Measurements from ENCODE around the gene DCC.

Gene DCC

DNA sequence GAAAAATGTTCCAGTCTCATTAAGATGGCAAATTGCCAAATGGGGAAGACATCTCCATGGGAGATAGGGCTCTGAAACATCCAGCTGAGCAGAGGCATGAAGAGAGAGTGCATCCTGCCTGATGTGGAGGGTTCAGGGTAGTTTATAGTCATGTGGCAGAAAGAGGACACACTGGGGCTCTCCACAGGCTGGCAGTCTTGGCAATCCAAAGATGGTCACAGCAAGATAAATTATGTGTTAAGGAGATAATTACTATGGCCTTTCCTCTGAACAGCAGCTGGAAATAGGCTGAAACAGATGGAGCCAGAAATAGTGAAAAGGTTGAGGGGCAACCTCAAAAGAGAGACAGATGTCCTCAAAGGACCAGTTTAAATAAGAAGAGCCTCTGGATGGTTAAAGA is 97.2 kb downstream of the DCC start:
- Histone ChIP-seq H3K9me3 (ENCODE audit: control insufficient read depth, low read length) (no peaks in the 10 kb centered on the region), H3K4me1 (ENCODE audit: control insufficient read depth, insufficient read depth, low read length) (peaks cover 6% of the 10 kb centered on the region), H3K9ac (ENCODE audit: low read length) (no peak overlapping the region), H3K36me3 (ENCODE audit: control insufficient read depth, insufficient read depth, low read length) (no peaks in the 10 kb centered on the region), H3K4me3 (ENCODE audit: low read length) (no peak overlapping the region), H3K27me3 (ENCODE audit: control insufficient read depth, insufficient read depth, low read length) (peaks cover 6% of the 10 kb centered on the region)

GRCh38 chr18:52439457-52439856 is 99.5 kb downstream of the DCC start:
- Histone ChIP-seq H3K4me3 (ENCODE audit: low read length) (no peak overlapping the region), H3K4me1 (ENCODE audit: control insufficient read depth, insufficient read depth, low read length) (peaks cover 6% of the 10 kb centered on the region), H3K9me3 (ENCODE audit: control insufficient read depth, low read length) (no peaks in the 10 kb centered on the region), H3K27me3 (ENCODE audit: control insufficient read depth, insufficient read depth, low read length) (peaks cover 6% of the 10 kb centered on the region), H3K36me3 (ENCODE audit: control insufficient read depth, insufficient read depth, low read length) (no peaks in the 10 kb centered on the region), H3K9ac (ENCODE audit: low read length) (no peak overlapping the region)

GRCh38 chr18:52441794-52442193 is 101.8 kb downstream of the DCC start:
- H3K36me3 ChIP-seq (ENCODE audit: control insufficient read depth, insufficient read depth, low read length) = no peaks in the 10 kb centered on the region
- peaks cover 6% of the 10 kb centered on the region for H3K4me1 ChIP-seq (ENCODE audit: control insufficient read depth, insufficient read depth, low read length)
- no peak overlapping the region for H3K4me3 ChIP-seq (ENCODE audit: low read length)
- no peak overlapping the region for H3K9ac ChIP-seq (ENCODE audit: low read length)
- H3K27me3 ChIP-seq (ENCODE audit: control insufficient read depth, insufficient read depth, low read length) = no peaks in the 10 kb centered on the region
- no peaks in the 10 kb centered on the region for H3K9me3 ChIP-seq (ENCODE audit: control insufficient read depth, low read length)

GRCh38 chr18:52442686-52443085 is 102.7 kb downstream of the DCC start:
- Histone ChIP-seq H3K4me1 (ENCODE audit: control insufficient read depth, insufficient read depth, low read length) (peaks cover 6% of the 10 kb centered on the region), H3K27me3 (ENCODE audit: control insufficient read depth, insufficient read depth, low read length) (no peaks in the 10 kb centered on the region), H3K9me3 (ENCODE audit: control insufficient read depth, low read length) (no peaks in the 10 kb centered on the region), H3K9ac (ENCODE audit: low read length) (no peak overlapping the region), H3K4me3 (ENCODE audit: low read length) (no peak overlapping the region), H3K36me3 (ENCODE audit: control insufficient read depth, insufficient read depth, low read length) (no peaks in the 10 kb centered on the region)

- H3K27me3 ChIP-seq (ENCODE audit: control insufficient read depth, insufficient read depth, low read length) = no peaks in the 10 kb centered on the region
- H3K4me1 ChIP-seq (ENCODE audit: control insufficient read depth, insufficient read depth, low read length) = no peaks in the 10 kb centered on the region
- H3K9ac ChIP-seq (ENCODE audit: low read length) = no peak overlapping the region
- H3K36me3 ChIP-seq (ENCODE audit: control insufficient read depth, insufficient read depth, low read length) = no peaks in the 10 kb centered on the region
- H3K9me3 ChIP-seq (ENCODE audit: control insufficient read depth, low read length) = no peaks in the 10 kb centered on the region
- H3K4me3 ChIP-seq (ENCODE audit: low read length) = no peak overlapping the region
Measured at GRCh38 chr18:52451256-52451655, 111.3 kb downstream of the DCC start.

GRCh38 chr18:52451851-52452250 is 111.9 kb downstream of the DCC start:
- no peak overlapping the region for H3K9ac ChIP-seq (ENCODE audit: low read length)
- no peak overlapping the region for H3K4me3 ChIP-seq (ENCODE audit: low read length)
- H3K27me3 ChIP-seq (ENCODE audit: control insufficient read depth, insufficient read depth, low read length) = no peaks in the 10 kb centered on the region
- no peaks in the 10 kb centered on the region for H3K4me1 ChIP-seq (ENCODE audit: control insufficient read depth, insufficient read depth, low read length)
- no peaks in the 10 kb centered on the region for H3K36me3 ChIP-seq (ENCODE audit: control insufficient read depth, insufficient read depth, low read length)
- no peaks in the 10 kb centered on the region for H3K9me3 ChIP-seq (ENCODE audit: control insufficient read depth, low read length)

- H3K9me3 ChIP-seq (ENCODE audit: control insufficient read depth, low read length) = no peaks in the 10 kb centered on the region
- H3K27me3 ChIP-seq (ENCODE audit: control insufficient read depth, insufficient read depth, low read length) = no peaks in the 10 kb centered on the region
- H3K4me1 ChIP-seq (ENCODE audit: control insufficient read depth, insufficient read depth, low read length) = no peaks in the 10 kb centered on the region
- no peak overlapping the region for H3K4me3 ChIP-seq (ENCODE audit: low read length)
- no peaks in the 10 kb centered on the region for H3K36me3 ChIP-seq (ENCODE audit: control insufficient read depth, insufficient read depth, low read length)
- H3K9ac ChIP-seq (ENCODE audit: low read length) = no peak overlapping the region
Measured at GRCh38 chr18:52452427-52452826, 112.4 kb downstream of the DCC start.

GRCh38 chr18:52459890-52460289 is 119.9 kb downstream of the DCC start:
- H3K4me1 ChIP-seq (ENCODE audit: control insufficient read depth, insufficient read depth, low read length) = no peaks in the 10 kb centered on the region
- no peak overlapping the region for H3K9ac ChIP-seq (ENCODE audit: low read length)
- no peaks in the 10 kb centered on the region for H3K27me3 ChIP-seq (ENCODE audit: control insufficient read depth, insufficient read depth, low read length)
- H3K4me3 ChIP-seq (ENCODE audit: low read length) = no peak overlapping the region
- H3K36me3 ChIP-seq (ENCODE audit: control insufficient read depth, insufficient read depth, low read length) = no peaks in the 10 kb centered on the region
- H3K9me3 ChIP-seq (ENCODE audit: control insufficient read depth, low read length) = no peaks in the 10 kb centered on the region

DNA sequence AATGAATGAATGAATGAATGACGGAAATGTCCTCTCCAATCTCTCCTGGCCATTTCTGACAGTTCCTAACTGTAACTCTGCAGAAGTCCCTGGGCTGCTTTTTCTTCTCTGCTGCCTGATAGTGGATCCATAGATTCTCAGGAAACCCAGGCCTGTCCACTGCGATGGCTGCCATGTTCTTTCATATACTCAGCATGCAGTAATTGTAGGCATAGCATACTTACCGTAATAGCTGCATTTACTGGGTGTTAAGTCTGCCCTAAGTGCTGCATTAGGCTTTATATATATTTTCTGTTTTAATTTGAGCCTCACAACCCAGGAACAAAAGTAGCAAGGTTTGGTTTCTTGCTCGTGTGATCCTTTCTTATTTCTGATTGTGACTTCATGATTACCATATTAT is 122.9 kb downstream of the DCC start:
- no peak overlapping the region for H3K4me3 ChIP-seq (ENCODE audit: low read length)
- H3K9me3 ChIP-seq (ENCODE audit: control insufficient read depth, low read length) = no peaks in the 10 kb centered on the region
- H3K9ac ChIP-seq (ENCODE audit: low read length) = no peak overlapping the region
- H3K4me1 ChIP-seq (ENCODE audit: control insufficient read depth, insufficient read depth, low read length) = no peaks in the 10 kb centered on the region
- no peaks in the 10 kb centered on the region for H3K27me3 ChIP-seq (ENCODE audit: control insufficient read depth, insufficient read depth, low read length)
- no peaks in the 10 kb centered on the region for H3K36me3 ChIP-seq (ENCODE audit: control insufficient read depth, insufficient read depth, low read length)

- H3K4me3 ChIP-seq (ENCODE audit: low read length) = no peak overlapping the region
- H3K4me1 ChIP-seq (ENCODE audit: control insufficient read depth, insufficient read depth, low read length) = no peaks in the 10 kb centered on the region
- no peaks in the 10 kb centered on the region for H3K36me3 ChIP-seq (ENCODE audit: control insufficient read depth, insufficient read depth, low read length)
- H3K9me3 ChIP-seq (ENCODE audit: control insufficient read depth, low read length) = no peaks in the 10 kb centered on the region
- H3K27me3 ChIP-seq (ENCODE audit: control insufficient read depth, insufficient read depth, low read length) = no peaks in the 10 kb centered on the region
- no peak overlapping the region for H3K9ac ChIP-seq (ENCODE audit: low read length)
Measured at GRCh38 chr18:52465391-52465790, 125.4 kb downstream of the DCC start.

DNA sequence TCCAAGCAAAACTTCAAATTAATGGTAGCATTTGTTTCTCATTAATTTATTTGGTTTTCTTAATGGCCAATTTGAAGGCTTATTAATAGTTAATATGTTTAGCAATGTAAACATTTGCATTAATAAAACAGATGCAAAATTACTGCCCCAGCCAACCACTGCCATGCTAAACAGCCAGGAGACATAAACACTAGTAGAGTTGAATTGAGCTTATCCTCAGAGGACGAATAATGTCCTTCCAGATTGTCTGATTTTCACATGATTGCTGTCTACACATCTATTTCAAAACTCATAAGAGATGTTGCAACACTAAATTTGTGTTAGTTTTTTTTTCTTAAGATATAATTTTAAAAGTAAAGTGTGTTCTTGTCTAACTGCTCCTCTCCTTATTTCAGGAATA is 128.5 kb downstream of the DCC start:
- Histone ChIP-seq H3K4me1 (ENCODE audit: control insufficient read depth, insufficient read depth, low read length) (no peaks in the 10 kb centered on the region), H3K4me3 (ENCODE audit: low read length) (no peak overlapping the region), H3K27me3 (ENCODE audit: control insufficient read depth, insufficient read depth, low read length) (no peaks in the 10 kb centered on the region), H3K36me3 (ENCODE audit: control insufficient read depth, insufficient read depth, low read length) (no peaks in the 10 kb centered on the region), H3K9ac (ENCODE audit: low read length) (no peak overlapping the region), H3K9me3 (ENCODE audit: control insufficient read depth, low read length) (no peaks in the 10 kb centered on the region)

GRCh38 chr18:52475325-52475724 is 135.3 kb downstream of the DCC start:
- H3K27me3 ChIP-seq (ENCODE audit: control insufficient read depth, insufficient read depth, low read length) = no peaks in the 10 kb centered on the region
- H3K4me3 ChIP-seq (ENCODE audit: low read length) = no peak overlapping the region
- H3K9ac ChIP-seq (ENCODE audit: low read length) = no peak overlapping the region
- no peaks in the 10 kb centered on the region for H3K36me3 ChIP-seq (ENCODE audit: control insufficient read depth, insufficient read depth, low read length)
- no peaks in the 10 kb centered on the region for H3K4me1 ChIP-seq (ENCODE audit: control insufficient read depth, insufficient read depth, low read length)
- H3K9me3 ChIP-seq (ENCODE audit: control insufficient read depth, low read length) = no peaks in the 10 kb centered on the region

GRCh38 chr18:52481116-52481515 is 141.1 kb downstream of the DCC start:
- no peaks in the 10 kb centered on the region for H3K27me3 ChIP-seq (ENCODE audit: control insufficient read depth, insufficient read depth, low read length)
- peaks cover 6% of the 10 kb centered on the region for H3K4me1 ChIP-seq (ENCODE audit: control insufficient read depth, insufficient read depth, low read length)
- no peak overlapping the region for H3K9ac ChIP-seq (ENCODE audit: low read length)
- H3K4me3 ChIP-seq (ENCODE audit: low read length) = no peak overlapping the region
- H3K36me3 ChIP-seq (ENCODE audit: control insufficient read depth, insufficient read depth, low read length) = no peaks in the 10 kb centered on the region
- H3K9me3 ChIP-seq (ENCODE audit: control insufficient read depth, low read length) = no peaks in the 10 kb centered on the region
